ENCODE measurements around the gene NKAIN4. TPM values are rescaled to one million over a fixed set of nuclear protein-coding genes. Genes with fewer than 3 reads are reported as not detected.

The NKAIN4 gene
- total and polyA plus RNA-seq, 4 donors = 0.05 TPM; not detected in 3

DNA sequence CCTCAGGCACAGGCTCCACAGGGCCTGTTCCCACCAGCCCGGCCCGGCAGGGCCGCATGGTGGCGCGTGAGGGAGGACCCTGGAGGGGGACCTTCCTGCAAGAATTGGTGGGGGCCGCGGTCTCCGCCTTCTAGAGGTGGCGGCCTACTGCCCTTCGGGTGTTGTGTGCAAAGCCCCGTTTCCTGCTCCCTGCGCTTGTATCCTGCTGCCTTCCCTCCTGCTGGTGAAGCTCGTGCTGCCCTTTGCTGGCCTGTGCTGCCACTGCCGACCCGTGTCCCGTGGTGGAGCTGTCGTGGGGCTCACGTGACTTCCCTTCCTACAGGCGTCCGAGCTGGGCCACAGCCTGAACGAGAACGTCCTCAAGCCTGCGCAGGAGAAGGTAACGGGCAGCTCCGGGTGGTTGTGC lies 30.3 kb upstream of the NKAIN4 start:
- no peaks in the 10 kb centered on the region for H3K9me3 ChIP-seq (ENCODE audit: control insufficient read depth in 4 of 4, low read length in 3 of 4)
- H3K27ac ChIP-seq (ENCODE audit: low read depth in 1 of 2, low read length in 2 of 2) = no peak overlapping the region
- H3K36me3 ChIP-seq (ENCODE audit: control insufficient read depth in 4 of 4, insufficient read depth in 3 of 4, low read depth in 1 of 4, low read length in 3 of 4) = peaks cover 5 to 60% (median 13%) of the 10 kb centered on the region in 4 donors
- H3K4me3 ChIP-seq (ENCODE audit: low read depth in 1 of 3, low read length in 3 of 3) = no peak overlapping the region
- WGBS = 89% methylated on average over 25 of the region's 25 CpGs
- H3K4me1 ChIP-seq (ENCODE audit: control insufficient read depth in 4 of 4, insufficient read depth in 4 of 4, low read length in 3 of 4) = no peaks in the 10 kb centered on the region
- TF ChIP-seq, protein P1, sequence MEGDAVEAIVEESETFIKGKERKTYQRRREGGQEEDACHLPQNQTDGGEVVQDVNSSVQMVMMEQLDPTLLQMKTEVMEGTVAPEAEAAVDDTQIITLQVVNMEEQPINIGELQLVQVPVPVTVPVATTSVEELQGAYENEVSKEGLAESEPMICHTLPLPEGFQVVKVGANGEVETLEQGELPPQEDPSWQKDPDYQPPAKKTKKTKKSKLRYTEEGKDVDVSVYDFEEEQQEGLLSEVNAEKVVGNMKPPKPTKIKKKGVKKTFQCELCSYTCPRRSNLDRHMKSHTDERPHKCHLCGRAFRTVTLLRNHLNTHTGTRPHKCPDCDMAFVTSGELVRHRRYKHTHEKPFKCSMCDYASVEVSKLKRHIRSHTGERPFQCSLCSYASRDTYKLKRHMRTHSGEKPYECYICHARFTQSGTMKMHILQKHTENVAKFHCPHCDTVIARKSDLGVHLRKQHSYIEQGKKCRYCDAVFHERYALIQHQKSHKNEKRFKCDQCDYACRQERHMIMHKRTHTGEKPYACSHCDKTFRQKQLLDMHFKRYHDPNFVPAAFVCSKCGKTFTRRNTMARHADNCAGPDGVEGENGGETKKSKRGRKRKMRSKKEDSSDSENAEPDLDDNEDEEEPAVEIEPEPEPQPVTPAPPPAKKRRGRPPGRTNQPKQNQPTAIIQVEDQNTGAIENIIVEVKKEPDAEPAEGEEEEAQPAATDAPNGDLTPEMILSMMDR (IDR thresholded peaks at IDR 0.05; ENCODE audit: low read depth, low read length, missing input control) = no peak
- TF ChIP-seq JUND (IDR thresholded peaks at IDR 0.05) = no peak
- no peak for TF ChIP-seq HNF4G (IDR thresholded peaks at IDR 0.05)
- TF ChIP-seq, protein P2, sequence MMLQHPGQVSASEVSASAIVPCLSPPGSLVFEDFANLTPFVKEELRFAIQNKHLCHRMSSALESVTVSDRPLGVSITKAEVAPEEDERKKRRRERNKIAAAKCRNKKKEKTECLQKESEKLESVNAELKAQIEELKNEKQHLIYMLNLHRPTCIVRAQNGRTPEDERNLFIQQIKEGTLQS (IDR thresholded peaks at IDR 0.05) = no peak
- no peak for TF ChIP-seq RAD21 (IDR thresholded peaks at IDR 0.05)
- no peak for TF ChIP-seq FOXA1 (IDR thresholded peaks at IDR 0.05)
- no peak for TF ChIP-seq FOXA2 (IDR thresholded peaks at IDR 0.05)
- TF ChIP-seq, protein P3, sequence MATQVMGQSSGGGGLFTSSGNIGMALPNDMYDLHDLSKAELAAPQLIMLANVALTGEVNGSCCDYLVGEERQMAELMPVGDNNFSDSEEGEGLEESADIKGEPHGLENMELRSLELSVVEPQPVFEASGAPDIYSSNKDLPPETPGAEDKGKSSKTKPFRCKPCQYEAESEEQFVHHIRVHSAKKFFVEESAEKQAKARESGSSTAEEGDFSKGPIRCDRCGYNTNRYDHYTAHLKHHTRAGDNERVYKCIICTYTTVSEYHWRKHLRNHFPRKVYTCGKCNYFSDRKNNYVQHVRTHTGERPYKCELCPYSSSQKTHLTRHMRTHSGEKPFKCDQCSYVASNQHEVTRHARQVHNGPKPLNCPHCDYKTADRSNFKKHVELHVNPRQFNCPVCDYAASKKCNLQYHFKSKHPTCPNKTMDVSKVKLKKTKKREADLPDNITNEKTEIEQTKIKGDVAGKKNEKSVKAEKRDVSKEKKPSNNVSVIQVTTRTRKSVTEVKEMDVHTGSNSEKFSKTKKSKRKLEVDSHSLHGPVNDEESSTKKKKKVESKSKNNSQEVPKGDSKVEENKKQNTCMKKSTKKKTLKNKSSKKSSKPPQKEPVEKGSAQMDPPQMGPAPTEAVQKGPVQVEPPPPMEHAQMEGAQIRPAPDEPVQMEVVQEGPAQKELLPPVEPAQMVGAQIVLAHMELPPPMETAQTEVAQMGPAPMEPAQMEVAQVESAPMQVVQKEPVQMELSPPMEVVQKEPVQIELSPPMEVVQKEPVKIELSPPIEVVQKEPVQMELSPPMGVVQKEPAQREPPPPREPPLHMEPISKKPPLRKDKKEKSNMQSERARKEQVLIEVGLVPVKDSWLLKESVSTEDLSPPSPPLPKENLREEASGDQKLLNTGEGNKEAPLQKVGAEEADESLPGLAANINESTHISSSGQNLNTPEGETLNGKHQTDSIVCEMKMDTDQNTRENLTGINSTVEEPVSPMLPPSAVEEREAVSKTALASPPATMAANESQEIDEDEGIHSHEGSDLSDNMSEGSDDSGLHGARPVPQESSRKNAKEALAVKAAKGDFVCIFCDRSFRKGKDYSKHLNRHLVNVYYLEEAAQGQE (IDR thresholded peaks at IDR 0.05) = no peak
- no peak for DNase-seq (ENCODE audit: low spot score)
- no peak overlapping the region for H3K9ac ChIP-seq (ENCODE audit: low read depth in 1 of 2, low read length in 2 of 2)
- H3K27me3 ChIP-seq (ENCODE audit: control insufficient read depth in 4 of 4, insufficient read depth in 4 of 4, low read length in 3 of 4) = no peaks in the 10 kb centered on the region

DNA sequence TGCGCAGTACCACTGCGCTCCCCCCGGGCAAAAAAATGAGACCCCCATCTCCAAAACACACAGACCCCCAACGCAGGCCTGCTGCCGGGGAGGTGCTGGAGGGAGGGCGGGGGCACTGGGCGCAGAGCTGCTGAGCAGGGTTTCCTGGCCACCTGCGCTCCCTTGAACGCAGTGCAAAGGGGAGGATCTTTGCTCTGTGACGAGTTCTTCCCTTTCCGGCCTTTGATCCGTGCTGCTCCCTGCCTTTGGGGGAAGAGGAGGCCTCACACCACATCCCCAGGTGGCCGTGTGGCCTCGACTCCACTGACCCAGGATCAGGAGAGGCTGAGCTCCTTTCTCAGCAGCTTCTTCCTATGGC lies 29.8 kb upstream of the NKAIN4 start:
- TF ChIP-seq SP1 (IDR thresholded peaks at IDR 0.05) (no peak), FOXA2 (IDR thresholded peaks at IDR 0.05) (no peak), JUND (IDR thresholded peaks at IDR 0.05) (no peak), RXRA (IDR thresholded peaks at IDR 0.05) (no peak), NR2F2 (IDR thresholded peaks at IDR 0.05) (no peak), TAF1 (conservative IDR thresholded peaks at IDR 0.05) (no peak)
- TF ChIP-seq, protein P1 (IDR thresholded peaks at IDR 0.05; ENCODE audit: low read depth, low read length, missing input control) = no peak
- TF ChIP-seq, protein P3 (IDR thresholded peaks at IDR 0.05) = no peak
- DNase-seq (ENCODE audit: low spot score) = no peak
- Histone ChIP-seq H3K4me1 (ENCODE audit: control insufficient read depth in 4 of 4, insufficient read depth in 4 of 4, low read length in 3 of 4) (no peaks in the 10 kb centered on the region), H3K36me3 (ENCODE audit: control insufficient read depth in 4 of 4, insufficient read depth in 3 of 4, low read depth in 1 of 4, low read length in 3 of 4) (peaks cover 5 to 64% (median 14%) of the 10 kb centered on the region in 4 donors), H3K9ac (ENCODE audit: low read depth in 1 of 2, low read length in 2 of 2) (no peak overlapping the region), H3K9me3 (ENCODE audit: control insufficient read depth in 4 of 4, low read length in 3 of 4) (no peaks in the 10 kb centered on the region), H3K27ac (ENCODE audit: low read depth in 1 of 2, low read length in 2 of 2) (no peak overlapping the region), H3K27me3 (ENCODE audit: control insufficient read depth in 4 of 4, insufficient read depth in 4 of 4, low read length in 3 of 4) (no peaks in the 10 kb centered on the region), H3K4me3 (ENCODE audit: low read depth in 1 of 3, low read length in 3 of 3) (no peak overlapping the region)
- whole genome bisulfite sequencing = 87% methylated on average over 14 of the region's 14 CpGs
